Measurements from ENCODE around the gene AQP4.

Gene AQP4

GRCh38 chr18:26865557-26865956, at the start of gene AQP4:
Gene AQP4 (minus strand): TSS chr18:26865707. CDS start chr18:26865689, 18 bp downstream.
- DNase-seq: no peak

- DNase-seq: no peak
Observed at GRCh38 chr18:26911840-26912239, 46.3 kb upstream of the AQP4 start.

- DNase-seq: no peak
Observed at GRCh38 chr18:26909599-26910290, 44.2 kb upstream of the AQP4 start.

- DNase-seq: no peak
Observed at GRCh38 chr18:26908906-26909305, 43.4 kb upstream of the AQP4 start.

DNA sequence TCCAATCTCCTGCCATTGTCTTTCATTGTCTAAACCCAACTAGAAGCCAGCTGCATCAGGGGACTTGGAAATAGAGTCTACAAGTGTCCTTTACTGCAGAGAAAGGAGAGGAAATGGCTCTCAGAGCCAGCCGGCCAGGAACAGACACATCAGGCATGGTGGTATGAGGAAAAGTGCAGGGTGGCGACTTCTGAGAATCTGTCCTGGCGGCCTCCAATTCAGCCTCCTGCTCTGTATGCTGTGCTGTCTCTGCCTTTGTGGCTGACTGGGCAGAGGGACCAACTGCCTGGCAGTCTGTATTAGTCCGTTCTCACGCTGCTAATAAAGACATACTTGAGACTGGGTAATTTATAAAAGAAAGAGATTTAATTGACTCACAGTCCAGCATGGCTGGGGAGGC, 36.8 kb upstream of the AQP4 start:
- no peak for DNase-seq

DNA sequence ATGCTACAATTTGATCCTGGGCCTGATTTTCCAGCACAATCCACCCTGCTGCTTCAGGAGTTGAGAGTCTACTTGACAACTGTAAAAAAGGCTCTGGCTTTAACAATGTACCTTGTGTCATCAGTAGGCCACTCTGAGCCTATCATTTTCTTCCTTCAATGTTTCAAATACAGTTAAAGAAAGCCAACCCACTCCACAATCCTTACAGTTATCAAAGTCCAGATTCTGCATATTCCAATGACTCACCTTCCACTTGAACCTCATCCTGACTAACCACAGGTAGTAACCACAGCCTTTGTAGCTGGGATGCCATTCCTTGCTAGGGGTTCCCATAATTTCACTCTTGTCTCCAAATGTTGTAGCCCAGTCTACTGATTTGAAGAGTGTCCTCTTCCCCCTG, 35.5 kb upstream of the AQP4 start:
- no peak for DNase-seq

GRCh38 chr18:26894426-26894825, 28.9 kb upstream of the AQP4 start:
- no peak for DNase-seq

DNA sequence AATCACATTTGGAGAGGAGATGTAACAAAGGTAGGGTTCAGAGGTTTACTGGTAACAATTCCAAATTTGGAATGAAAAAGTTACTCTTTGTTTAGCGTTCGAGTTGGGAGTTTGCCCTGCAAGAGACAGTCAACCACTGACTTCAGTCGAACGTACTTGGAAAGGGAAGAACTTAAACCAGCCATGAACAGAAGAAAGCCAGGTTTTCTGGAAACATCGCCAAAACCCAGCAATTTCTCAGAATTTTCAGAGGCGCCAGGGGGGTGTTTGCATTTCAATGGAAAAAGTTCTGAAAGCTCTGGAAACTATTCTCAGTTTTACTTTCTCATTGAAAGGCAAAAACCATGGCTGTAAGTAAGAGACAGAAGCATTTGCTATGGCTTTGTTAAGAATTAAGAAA, 28.5 kb upstream of the AQP4 start:
- no peak for DNase-seq

GRCh38 chr18:26888259-26888658, 22.8 kb upstream of the AQP4 start:
- no peak for DNase-seq

- DNase-seq: no peak
Observed at GRCh38 chr18:26875040-26875654, 9.6 kb upstream of the AQP4 start.

GRCh38 chr18:26874283-26874682, 8.8 kb upstream of the AQP4 start:
- DNase-seq: no peak

DNA sequence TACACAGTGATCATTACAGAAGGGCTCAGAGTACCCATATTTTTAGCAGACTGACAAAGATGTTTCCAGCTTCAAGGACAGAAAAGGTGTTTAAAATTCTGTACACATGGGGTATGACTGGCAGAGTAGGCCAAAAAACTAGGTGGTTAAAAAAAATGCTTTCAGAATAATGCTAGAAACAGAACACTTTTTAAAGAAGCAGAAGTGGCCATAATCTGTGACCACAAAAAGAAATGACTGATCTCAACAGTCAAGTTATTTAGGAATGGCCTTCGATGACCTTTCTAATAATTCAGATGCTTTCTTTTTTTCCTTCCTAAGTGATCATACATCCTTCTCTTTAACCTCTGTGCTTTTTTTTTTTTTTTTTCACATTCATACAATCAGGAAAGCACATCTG, 4.1 kb upstream of the AQP4 start:
- DNase-seq: no peak

GRCh38 chr18:26868968-26869586, 3.6 kb upstream of the AQP4 start:
- DNase-seq: no peak

GRCh38 chr18:26867471-26867870, 2.0 kb upstream of the AQP4 start:
- no peak for DNase-seq

- no peak for DNase-seq
Observed at GRCh38 chr18:26864658-26865057, 849 bp downstream of the AQP4 start.

GRCh38 chr18:26863921-26864497, 1.5 kb downstream of the AQP4 start:
- no peak for DNase-seq

DNA sequence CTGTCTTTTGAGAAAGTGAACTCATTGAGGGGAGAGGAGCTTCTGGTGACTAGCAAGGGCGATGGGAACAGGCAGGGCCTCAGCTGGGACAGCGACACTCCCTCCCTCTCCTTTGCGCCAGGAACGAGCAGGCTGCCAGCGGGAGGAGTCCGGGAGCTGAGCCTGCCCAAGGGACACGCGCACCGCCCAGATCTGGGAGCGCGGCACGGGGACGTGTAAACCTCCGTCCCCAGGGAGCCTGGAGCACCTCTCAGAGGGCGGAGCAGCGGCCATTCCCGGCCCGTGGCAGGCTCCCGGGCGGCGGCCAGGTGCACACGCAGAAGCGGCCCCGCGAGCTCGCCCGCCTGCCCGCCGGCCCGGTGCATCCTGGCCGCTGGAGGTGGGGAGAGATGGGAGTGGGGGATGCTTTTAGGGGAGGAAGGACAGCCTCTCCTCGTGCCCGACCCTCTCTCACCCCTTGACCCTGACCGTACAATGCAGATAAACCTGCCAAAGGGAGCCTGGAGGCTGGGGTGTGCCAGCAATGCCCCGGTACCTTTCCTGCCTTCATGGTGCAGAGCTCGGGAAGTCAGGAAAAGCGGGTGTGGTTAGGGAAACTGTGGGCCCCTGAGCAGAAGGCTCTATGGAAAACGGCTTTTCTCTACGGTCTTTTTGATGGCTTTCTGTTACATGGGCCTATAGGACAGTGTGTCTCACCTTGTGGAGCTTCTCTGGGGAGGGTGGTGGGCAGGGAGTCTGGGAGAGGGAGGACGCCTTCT, 2.2 kb downstream of the AQP4 start:
- no peak for DNase-seq

DNA sequence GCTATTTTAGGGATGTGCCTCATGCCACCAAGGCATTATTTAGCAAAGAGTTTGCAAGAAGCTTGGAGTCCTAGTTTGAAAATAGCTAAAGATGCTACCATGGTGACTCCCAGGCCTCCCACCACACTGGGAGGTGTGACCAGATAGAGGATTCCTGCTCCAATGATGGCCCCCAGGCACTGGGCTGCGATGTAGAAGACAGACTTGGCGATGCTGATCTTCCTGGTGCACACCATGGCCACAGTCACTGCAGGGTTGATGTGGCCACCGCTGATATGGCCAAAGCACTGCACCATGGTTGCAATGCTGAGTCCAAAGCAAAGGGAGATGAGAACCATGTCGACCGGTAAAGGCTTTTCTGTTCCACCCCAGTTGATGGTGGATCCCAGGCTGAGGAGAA, 3.4 kb downstream of the AQP4 start:
- DNase-seq: no peak

DNA sequence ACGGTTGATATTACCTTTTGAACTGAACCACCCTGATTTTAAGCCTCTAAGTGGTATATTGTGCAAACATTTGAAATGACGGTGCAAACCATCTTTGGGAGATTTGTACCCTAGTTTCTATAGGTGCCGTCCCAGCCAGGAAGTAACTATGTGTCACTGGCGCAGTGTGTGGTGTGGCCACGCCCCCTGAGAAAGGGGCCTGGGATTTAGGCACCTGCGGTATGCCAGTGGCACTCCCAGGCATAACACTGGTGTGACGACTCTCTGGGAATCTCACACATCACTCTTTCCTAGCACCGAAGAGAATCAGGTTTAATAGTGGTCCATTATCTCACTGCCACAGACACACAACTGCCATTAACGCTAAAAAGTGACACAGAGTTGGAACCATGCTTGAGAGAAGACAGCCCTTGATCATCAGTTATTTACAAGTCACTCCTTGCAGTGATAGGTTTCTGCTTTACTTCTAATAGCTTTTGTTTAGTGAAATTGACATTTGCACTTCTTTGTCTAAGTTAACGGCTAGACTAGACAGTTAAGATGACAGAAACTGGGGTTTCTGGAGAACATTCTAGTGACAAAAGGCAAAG, 11.1 kb downstream of the AQP4 start:
- no peak for DNase-seq

- no peak for DNase-seq
Observed at GRCh38 chr18:26853401-26853800, 12.1 kb downstream of the AQP4 start.

DNA sequence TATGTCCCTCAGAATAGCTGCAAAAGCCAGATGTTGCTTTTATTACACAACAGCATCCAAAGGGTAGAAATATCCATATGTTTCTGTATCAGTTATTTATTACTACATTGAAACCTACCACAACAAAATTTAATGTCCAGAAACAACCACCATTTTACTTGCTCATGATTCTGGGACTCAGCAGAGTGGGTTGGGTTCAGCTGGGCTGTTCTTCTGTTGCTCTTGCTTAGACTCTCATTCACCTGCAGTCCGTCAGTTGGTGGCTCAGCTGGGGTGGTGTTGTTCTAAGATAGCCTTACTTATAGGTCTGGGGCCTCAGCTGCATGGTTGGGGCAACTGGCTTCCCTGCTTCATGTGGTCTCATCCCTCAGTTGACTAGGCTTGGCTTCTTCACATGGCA, 21.7 kb downstream of the AQP4 start:
- no peak for DNase-seq

DNA sequence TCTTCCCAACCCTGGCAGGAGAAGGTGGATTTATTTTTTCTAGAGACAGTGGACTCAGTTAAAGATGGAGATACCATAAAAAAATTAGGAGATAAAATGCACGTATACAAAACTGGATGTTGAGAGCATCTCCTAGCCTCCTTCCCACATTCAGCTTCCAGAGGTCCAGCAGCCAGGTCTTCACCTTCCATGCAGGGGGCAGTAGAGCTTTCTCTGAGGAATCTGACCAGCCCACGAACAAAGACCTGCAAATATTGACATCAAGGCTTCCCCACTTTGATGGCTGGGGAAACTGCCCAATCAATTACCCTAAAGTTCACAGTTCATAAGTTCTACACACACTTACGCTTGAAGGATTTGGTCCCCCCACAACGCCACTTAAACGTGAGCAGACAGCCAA, 24.5 kb downstream of the AQP4 start:
- no peak for DNase-seq

DNA sequence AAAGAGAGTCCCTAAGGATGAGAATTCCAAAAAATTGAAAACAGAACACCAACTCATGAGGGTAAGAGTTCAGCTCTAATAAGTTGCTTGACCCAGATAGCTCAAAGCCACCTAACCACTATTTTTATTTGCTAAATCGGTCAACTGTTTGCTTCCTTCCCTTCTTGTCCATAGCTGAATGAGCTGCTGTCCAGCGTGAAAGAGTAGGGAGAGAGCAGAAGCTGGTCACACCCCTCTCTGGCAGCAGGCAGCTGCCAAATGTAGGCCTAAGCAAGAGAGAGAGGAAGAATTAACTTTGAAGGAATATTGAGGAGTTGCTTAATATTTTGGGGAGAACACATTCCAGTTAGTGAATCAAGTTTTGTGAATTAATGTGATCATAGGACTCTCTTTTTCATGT, 25.9 kb downstream of the AQP4 start:
- DNase-seq: no peak

Measured in activated T-cell treated with anti-CD3 and anti-CD28 coated beads for 4 hours (primary cell).